SK-N-SH (cell line): ENCODE data around the gene EXOC4.

Experiments
- CTCF ChIP-seq: fragments of 200-600 bp; sonication (generic); IDR thresholded peaks from 2 replicates; pipeline ENCODE4 v1.6.1; 2017; ENCODE audit warnings: antibody characterized with exemption, mild to moderate bottlenecking, moderate library complexity
- MAX ChIP-seq: IDR thresholded peaks from 2 replicates; pipeline ENCODE4 v1.4.0; 2012; ENCODE audit warnings: low read depth
- POLR2AphosphoS5 ChIP-seq: IDR thresholded peaks from 2 replicates; pipeline ENCODE4 v1.6.1; 2012; ENCODE audit warnings: low read depth, low read length
- RFX5 ChIP-seq: IDR thresholded peaks from 2 replicates; pipeline ENCODE4 v1.6.1; 2012; ENCODE audit warnings: mild to moderate bottlenecking, improper control_type of control experiment, low read length
- SMC3 ChIP-seq: IDR thresholded peaks from 2 replicates; pipeline ENCODE4 v1.6.1; 2012; ENCODE audit warnings: low read depth, low read length, improper control_type of control experiment
- TAF1 ChIP-seq: IDR thresholded peaks from 2 replicates; pipeline ENCODE4 v1.6.1; 2012; ENCODE audit warnings: low read depth, mild to moderate bottlenecking, low read length, moderate library complexity, borderline replicate concordance
- TF ChIP-seq, protein P1 (sequence below): IDR thresholded peaks from 2 replicates; pipeline ENCODE4 v1.4.0; 2012; ENCODE audit warnings: low read depth, borderline replicate concordance

DNA sequence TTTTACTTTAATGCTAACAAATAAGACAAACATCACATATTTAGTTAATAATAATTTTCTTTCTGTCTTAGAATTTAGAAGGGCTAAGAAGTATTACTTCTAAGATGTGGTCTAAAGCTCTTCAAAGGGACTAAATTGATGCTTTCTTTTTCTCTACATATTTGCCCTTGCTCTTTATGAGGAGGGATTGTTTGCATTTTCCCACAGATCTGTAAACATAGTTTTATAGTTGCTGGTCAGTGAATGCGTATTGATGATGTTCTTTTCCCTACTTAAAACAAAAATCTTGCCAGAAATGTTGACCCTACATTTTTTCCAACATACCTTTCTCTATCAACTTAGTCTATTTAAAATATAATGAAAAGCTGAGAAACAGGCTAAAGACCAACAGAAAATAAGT lies 501.8 kb downstream of the EXOC4 start:
- no peak for TF ChIP-seq CTCF
- no peak for TF ChIP-seq RFX5
- no peak for TF ChIP-seq MAX
- no peak for TF ChIP-seq POLR2AphosphoS5
- no peak for TF ChIP-seq TAF1
- TF ChIP-seq SMC3: no peak
- TF ChIP-seq, protein P1, sequence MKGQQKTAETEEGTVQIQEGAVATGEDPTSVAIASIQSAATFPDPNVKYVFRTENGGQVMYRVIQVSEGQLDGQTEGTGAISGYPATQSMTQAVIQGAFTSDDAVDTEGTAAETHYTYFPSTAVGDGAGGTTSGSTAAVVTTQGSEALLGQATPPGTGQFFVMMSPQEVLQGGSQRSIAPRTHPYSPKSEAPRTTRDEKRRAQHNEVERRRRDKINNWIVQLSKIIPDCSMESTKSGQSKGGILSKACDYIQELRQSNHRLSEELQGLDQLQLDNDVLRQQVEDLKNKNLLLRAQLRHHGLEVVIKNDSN: no peak
